Muscle layer of duodenum (tissue), 2 donors: ENCODE data around the gene CEP250.
A peak's percentile ranks its signal among the peaks of the same experiment; 100 is the strongest.

Experiments
- H3K27ac ChIP-seq: one replicate; pipeline ENCODE4 v1.7.0; 2013; ENCODE audit warnings: mild to moderate bottlenecking, low read length
- H3K27me3 ChIP-seq: one replicate; pipeline ENCODE4 v1.7.0; 2013; ENCODE audit warnings: low read depth, mild to moderate bottlenecking, control low read depth, low read length
- H3K36me3 ChIP-seq, 2 donors: one replicate each; pipeline ENCODE4 v1.7.0; 2013; ENCODE audit warnings: low read length in 2 of 2, control low read depth in 1 of 2, mild to moderate bottlenecking in 1 of 2; ENCODE audit not compliant: insufficient read depth in 2 of 2, control insufficient read depth in 1 of 2
- H3K4me1 ChIP-seq, 2 donors: one replicate each; pipeline ENCODE4 v1.7.0; 2013; ENCODE audit warnings: low read length in 2 of 2, mild to moderate bottlenecking in 2 of 2, control low read depth in 1 of 2, moderate library complexity in 1 of 2; ENCODE audit not compliant: insufficient read depth in 2 of 2, control insufficient read depth in 1 of 2
- H3K4me3 ChIP-seq, 2 donors: one replicate each; pipeline ENCODE4 v1.7.0; 2013; ENCODE audit warnings: low read length in 2 of 2, low read depth in 1 of 2, mild to moderate bottlenecking in 1 of 2
- H3K9me3 ChIP-seq, 2 donors: one replicate each; pipeline ENCODE4 v1.7.0; 2013; ENCODE audit warnings: low read length in 2 of 2, control low read depth in 1 of 2, mild to moderate bottlenecking in 1 of 2; ENCODE audit not compliant: control insufficient read depth in 1 of 2
- donor health status: healthy.

Gene CEP250

DNA sequence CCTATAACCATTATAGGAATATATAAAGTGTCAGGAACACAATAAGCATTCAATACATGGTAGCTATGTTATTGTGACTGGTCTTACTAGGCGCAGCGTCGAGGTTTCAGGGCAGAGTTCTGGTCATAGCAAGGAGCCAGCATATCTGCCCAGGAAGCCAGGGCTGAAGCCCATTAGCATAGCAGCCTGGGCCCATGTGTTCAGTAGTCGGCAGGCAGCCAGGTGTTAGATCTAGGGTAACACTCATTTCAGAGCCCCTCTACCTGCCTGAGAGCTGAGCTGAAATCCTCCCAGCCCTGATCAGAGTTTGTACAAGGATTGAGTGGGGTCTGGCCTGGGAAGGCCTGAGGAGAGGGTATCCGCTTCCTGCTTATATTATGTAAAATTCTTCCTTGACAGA lies 41.9 kb downstream of the CEP250 start:
- no peak overlapping the region for H3K4me3 ChIP-seq
- H3K36me3 ChIP-seq = peaks cover 70 to 73% of the 10 kb centered on the region in 2 donors
- H3K9me3 ChIP-seq = no peaks in the 10 kb centered on the region
- no peaks in the 10 kb centered on the region for H3K27me3 ChIP-seq
- H3K4me1 ChIP-seq = peaks cover 0 to 8% of the 10 kb centered on the region in 2 donors
- H3K27ac ChIP-seq = peak overlapping the region; percentile 25

DNA sequence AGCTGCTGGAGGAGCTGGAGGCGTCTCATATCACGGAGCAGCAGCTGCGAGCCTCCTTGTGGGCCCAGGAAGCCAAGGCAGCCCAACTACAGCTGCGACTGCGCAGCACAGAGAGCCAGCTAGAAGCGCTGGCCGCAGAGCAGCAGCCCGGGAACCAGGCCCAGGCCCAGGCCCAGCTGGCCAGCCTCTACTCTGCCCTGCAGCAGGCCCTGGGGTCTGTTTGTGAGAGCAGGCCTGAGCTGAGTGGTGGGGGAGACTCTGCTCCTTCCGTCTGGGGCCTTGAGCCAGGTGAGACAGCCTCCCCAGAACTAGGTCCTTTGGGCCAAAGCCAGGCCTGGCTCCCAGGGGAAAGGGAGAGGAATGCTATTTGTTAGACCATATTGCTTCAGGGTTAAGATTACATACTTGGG lies 42.4 kb downstream of the CEP250 start:
- H3K4me3 ChIP-seq = no peak overlapping the region
- peaks cover 73 to 75% of the 10 kb centered on the region in 2 donors for H3K36me3 ChIP-seq
- peaks cover 0 to 8% of the 10 kb centered on the region in 2 donors for H3K4me1 ChIP-seq
- H3K27me3 ChIP-seq = no peaks in the 10 kb centered on the region
- H3K27ac ChIP-seq = no peak overlapping the region
- H3K9me3 ChIP-seq = no peaks in the 10 kb centered on the region

DNA sequence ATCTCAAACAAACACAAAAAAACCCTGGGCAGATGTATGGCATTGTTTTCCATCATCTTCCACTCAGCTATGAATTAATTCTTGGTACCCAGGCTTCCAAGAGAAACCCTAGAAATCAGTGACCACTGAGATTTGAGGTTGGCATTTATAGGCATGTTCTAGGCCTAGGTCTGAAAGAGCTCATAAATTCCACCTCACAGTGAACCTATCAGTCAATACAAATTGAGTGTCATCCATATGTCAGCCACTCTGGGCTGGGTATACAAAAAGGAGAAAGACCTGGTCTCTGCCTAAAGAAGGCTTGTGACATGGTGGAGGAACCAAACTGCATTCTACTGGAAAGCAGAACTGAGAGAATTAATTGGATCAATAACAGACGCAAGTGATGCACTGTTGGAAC lies 43.9 kb downstream of the CEP250 start:
- no peaks in the 10 kb centered on the region for H3K9me3 ChIP-seq
- H3K27ac ChIP-seq = no peak overlapping the region
- H3K36me3 ChIP-seq = peaks cover 71 to 75% of the 10 kb centered on the region in 2 donors
- no peaks in the 10 kb centered on the region for H3K27me3 ChIP-seq
- H3K4me3 ChIP-seq = no peak overlapping the region
- peaks cover 0 to 21% of the 10 kb centered on the region in 2 donors for H3K4me1 ChIP-seq

DNA sequence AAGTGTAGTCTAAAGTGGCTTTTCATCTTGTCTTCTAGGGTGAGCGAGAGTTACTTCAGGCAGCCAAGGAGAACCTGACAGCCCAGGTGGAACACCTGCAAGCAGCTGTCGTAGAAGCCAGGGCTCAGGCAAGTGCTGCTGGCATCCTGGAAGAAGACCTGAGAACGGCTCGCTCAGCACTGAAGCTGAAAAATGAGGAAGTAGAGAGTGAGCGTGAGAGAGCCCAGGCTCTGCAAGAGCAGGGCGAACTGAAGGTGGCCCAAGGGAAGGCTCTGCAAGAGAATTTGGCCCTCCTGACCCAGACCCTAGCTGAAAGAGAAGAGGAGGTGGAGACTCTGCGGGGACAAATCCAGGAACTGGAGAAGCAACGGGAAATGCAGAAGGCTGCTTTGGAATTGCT lies 47.0 kb downstream of the CEP250 start:
- Histone ChIP-seq H3K27ac (no peak overlapping the region), H3K36me3 (peaks cover 55 to 63% of the 10 kb centered on the region in 2 donors), H3K4me3 (no peak overlapping the region), H3K9me3 (no peaks in the 10 kb centered on the region), H3K4me1 (peaks cover 0 to 20% of the 10 kb centered on the region in 2 donors), H3K27me3 (no peaks in the 10 kb centered on the region)

DNA sequence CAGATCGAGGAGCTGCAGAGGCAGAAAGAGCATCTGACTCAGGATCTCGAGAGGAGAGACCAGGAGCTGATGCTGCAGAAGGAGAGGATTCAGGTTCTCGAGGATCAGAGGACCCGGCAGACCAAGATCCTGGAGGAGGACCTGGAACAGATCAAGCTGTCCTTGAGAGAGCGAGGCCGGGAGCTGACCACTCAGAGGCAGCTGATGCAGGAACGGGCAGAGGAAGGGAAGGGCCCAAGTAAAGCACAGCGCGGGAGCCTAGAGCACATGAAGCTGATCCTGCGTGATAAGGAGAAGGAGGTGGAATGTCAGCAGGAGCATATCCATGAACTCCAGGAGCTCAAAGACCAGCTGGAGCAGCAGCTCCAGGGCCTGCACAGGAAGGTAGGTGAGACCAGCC lies 47.9 kb downstream of the CEP250 start:
- H3K27me3 ChIP-seq = no peaks in the 10 kb centered on the region
- no peak overlapping the region for H3K4me3 ChIP-seq
- peaks cover 55 to 65% of the 10 kb centered on the region in 2 donors for H3K36me3 ChIP-seq
- H3K4me1 ChIP-seq = peaks cover 0 to 19% of the 10 kb centered on the region in 2 donors
- no peak overlapping the region for H3K27ac ChIP-seq
- H3K9me3 ChIP-seq = no peaks in the 10 kb centered on the region

DNA sequence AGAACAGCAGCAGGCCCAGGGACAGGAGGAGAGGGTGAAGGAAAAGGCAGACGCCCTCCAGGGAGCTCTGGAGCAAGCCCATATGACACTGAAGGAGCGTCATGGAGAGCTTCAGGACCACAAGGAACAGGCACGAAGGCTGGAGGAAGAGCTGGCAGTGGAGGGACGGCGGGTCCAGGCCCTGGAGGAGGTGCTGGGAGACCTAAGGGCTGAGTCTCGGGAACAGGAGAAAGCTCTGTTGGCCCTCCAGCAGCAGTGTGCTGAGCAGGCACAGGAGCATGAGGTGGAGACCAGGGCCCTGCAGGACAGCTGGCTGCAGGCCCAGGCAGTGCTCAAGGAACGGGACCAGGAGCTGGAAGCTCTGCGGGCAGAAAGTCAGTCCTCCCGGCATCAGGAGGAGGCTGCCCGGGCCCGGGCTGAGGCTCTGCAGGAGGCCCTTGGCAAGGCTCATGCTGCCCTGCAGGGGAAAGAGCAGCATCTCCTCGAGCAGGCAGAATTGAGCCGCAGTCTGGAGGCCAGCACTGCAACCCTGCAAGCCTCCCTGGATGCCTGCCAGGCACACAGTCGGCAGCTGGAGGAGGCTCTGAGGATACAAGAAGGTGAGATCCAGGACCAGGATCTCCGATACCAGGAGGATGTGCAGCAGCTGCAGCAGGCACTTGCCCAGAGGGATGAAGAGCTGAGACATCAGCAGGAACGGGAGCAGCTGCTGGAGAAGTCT lies 48.6 kb downstream of the CEP250 start:
- H3K27me3 ChIP-seq = no peaks in the 10 kb centered on the region
- H3K36me3 ChIP-seq = peaks cover 50 to 67% of the 10 kb centered on the region in 2 donors
- no peaks in the 10 kb centered on the region for H3K9me3 ChIP-seq
- no peak overlapping the region for H3K4me3 ChIP-seq
- no peak overlapping the region for H3K27ac ChIP-seq
- peaks cover 0 to 19% of the 10 kb centered on the region in 2 donors for H3K4me1 ChIP-seq

DNA sequence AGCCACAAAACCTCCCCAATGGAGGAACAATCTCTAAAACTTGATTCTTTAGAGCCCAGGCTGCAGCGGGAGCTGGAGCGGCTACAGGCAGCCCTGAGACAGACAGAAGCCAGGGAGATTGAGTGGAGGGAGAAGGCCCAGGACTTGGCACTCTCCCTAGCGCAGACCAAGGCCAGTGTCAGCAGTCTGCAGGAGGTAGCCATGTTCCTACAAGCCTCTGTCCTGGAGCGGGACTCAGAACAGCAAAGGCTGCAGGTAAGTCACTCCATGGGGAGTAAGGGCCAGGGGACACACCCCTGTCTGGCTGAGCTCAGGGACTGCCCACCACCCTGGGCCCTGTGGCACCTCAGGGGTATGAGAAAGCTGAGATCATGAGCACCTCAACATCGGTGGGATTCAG lies 49.4 kb downstream of the CEP250 start:
- Histone ChIP-seq H3K9me3 (no peaks in the 10 kb centered on the region), H3K4me3 (no peak overlapping the region), H3K36me3 (peaks cover 48 to 68% of the 10 kb centered on the region in 2 donors), H3K4me1 (peaks cover 0 to 19% of the 10 kb centered on the region in 2 donors), H3K27ac (no peak overlapping the region), H3K27me3 (no peaks in the 10 kb centered on the region)

DNA sequence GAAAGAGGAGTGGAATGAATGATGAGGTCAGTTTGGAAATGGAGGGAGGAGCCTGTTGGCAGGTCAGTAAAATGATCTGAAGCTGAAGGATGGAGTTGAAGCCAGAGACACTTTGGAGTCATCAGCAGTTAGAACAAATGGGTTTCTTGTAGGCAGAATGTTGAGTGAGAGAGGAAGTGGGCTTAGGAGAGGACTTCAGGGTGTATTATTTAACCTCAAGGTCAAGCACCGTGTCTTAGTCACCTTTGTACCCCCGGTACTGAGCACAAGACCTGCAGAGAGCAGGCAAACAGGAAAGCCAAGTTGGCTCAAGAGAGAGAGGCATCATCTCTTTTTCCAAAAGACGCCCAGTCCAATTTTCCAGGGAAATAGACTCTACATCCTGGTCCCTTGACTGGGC lies 50.8 kb downstream of the CEP250 start:
- Histone ChIP-seq H3K4me1 (peaks cover 0 to 19% of the 10 kb centered on the region in 2 donors), H3K27ac (no peak overlapping the region), H3K9me3 (no peaks in the 10 kb centered on the region), H3K27me3 (no peaks in the 10 kb centered on the region), H3K36me3 (peaks cover 46 to 71% of the 10 kb centered on the region in 2 donors), H3K4me3 (no peak overlapping the region)

DNA sequence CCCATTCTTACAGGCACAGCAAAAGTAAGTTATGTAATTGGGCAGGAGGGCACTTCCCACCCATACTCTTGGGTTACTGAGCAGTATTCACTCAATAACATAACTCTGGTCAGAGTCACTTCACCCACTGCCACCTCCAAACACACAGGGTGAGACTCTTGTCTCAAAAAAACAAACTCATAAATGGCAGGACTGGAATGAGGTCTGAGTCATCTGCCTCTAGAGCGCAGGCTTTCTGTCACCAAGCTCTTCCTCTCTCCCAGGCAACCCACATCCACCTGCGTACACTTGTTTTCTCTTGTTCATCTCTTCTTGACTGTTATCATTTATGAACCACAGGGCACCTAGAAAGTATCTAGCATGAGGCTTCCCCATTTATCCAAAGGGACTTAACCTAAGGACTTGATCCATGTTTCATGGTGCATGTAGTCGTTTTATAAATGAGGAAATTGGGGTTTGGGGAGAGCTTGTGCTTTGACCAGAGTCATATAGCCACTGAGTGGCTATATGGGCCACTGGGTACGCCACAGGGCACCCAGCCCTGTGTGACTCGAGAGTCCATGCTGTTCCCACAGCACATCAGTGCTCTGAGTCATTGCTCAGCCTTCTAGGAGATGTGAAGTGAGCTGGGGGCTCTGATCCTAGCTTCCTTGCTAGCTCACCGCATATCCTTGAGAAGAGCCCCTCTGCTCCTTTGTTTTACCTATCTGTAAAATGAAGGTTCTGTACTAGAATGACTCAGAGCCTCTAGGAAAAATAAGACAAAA lies 51.7 kb downstream of the CEP250 start:
- H3K4me3 ChIP-seq = no peak overlapping the region
- no peaks in the 10 kb centered on the region for H3K9me3 ChIP-seq
- peaks cover 0 to 19% of the 10 kb centered on the region in 2 donors for H3K4me1 ChIP-seq
- H3K27ac ChIP-seq = no peak overlapping the region
- no peaks in the 10 kb centered on the region for H3K27me3 ChIP-seq
- peaks cover 47 to 74% of the 10 kb centered on the region in 2 donors for H3K36me3 ChIP-seq

DNA sequence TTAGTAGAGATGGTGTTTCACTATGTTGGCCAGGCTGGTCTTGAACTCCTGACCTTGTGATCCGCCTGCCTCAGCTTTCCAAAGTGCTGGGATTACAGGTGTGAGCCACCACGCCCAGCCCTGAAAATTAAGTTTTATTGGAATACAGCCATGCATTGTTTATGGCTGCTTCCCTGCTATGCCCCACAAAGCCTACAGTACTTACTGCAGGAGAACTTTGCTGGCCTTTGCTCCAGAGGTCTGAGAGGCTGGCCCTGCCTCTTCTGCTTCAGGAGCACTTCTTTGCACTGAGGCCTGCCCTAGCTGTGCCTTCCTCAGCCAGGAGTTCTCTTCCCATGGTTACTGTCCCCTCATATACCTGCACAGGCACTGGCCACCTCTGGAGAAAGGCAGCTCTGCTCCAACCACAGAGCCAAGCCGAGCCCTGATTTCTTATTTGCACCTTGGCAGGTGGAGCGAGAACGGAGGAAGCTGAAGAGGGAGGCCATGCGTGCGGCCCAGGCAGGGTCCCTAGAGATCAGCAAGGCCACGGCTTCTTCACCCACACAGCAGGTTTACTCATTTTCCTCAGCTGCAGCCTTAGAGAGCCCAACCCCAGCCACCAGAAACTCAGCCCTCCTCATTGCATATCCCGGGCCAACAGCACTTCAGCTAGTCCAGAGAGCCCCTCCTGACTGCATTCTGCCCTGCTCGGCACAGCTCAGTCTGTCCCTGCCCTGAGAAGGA lies 53.3 kb downstream of the CEP250 start:
- Histone ChIP-seq H3K4me1 (peaks cover 0 to 13% of the 10 kb centered on the region in 2 donors), H3K27me3 (no peaks in the 10 kb centered on the region), H3K4me3 (no peak overlapping the region), H3K27ac (no peak overlapping the region), H3K36me3 (peaks cover 42 to 62% of the 10 kb centered on the region in 2 donors), H3K9me3 (no peaks in the 10 kb centered on the region)
